Measurements from ENCODE around the gene CDKN2AIPNL.

Gene CDKN2AIPNL

DNA sequence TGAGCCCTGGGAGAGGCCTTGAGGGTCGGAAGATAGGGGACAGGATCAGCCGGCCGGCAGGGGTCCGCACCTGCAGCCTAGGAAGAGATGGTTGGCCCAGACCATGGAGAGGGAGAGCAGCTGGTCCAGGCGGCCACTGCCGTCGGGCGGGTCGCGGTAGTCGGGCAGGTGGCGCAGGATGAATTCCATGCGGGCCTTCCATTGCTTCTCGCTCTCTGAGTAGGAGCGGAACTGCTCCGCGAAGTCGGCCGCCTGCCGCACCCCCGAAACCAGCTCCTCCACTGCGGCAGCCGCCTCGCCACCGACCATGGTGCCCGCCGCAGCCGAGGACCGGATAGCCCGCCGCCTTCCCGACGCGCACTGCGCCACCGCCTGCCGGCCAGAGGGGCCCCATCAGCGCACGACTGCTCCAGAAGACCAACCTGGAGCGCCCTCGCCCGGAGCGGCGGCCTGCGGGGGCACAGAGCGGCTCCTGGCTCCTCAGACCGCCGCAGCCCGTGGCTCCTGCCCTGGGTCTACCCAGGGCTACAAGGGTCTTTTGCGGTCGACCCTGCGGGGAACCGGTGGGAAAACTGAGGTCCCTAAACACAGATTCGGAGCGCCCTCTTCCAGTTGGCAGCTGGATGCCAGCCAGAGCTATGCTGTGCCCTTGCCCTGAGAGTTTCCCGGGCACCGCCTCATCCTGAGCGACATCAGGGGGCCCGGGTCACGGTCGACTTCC lies at the start of gene CDKN2AIPNL:
Gene CDKN2AIPNL (minus strand): TSS at position 336 of the 721 bp plus-strand sequence. CDS start 27 bp downstream, at position 309.
- DNase-seq (ENCODE audit: insufficient read length, low spot score) (peak; percentile 79), FAIRE-seq (no peak)
- peak; percentile 71 for TF ChIP-seq CTCF (IDR thresholded peaks at IDR 0.05; ENCODE audit: insufficient read depth, missing control alignments)

GRCh38 chr5:134460551-134460950 lies 48.9 kb upstream of the CDKN2AIPNL start:
- DNase-seq (ENCODE audit: insufficient read length, low spot score), result no peak
- FAIRE-seq, result no peak
- no peak for TF ChIP-seq CTCF (IDR thresholded peaks at IDR 0.05; ENCODE audit: insufficient read depth, missing control alignments)

GRCh38 chr5:134459491-134459890 lies 47.8 kb upstream of the CDKN2AIPNL start:
- FAIRE-seq (no peak), DNase-seq (ENCODE audit: insufficient read length, low spot score) (no peak)
- no peak for TF ChIP-seq CTCF (IDR thresholded peaks at IDR 0.05; ENCODE audit: insufficient read depth, missing control alignments)

- FAIRE-seq, result no peak
- TF ChIP-seq CTCF (IDR thresholded peaks at IDR 0.05; ENCODE audit: insufficient read depth, missing control alignments), result no peak
- no peak for DNase-seq (ENCODE audit: insufficient read length, low spot score)
Measured at GRCh38 chr5:134459010-134459403, 47.3 kb upstream of the CDKN2AIPNL start.

- no peak for TF ChIP-seq CTCF (IDR thresholded peaks at IDR 0.05; ENCODE audit: insufficient read depth, missing control alignments)
- DNase-seq (ENCODE audit: insufficient read length, low spot score), result no peak
- no peak for FAIRE-seq
Measured at GRCh38 chr5:134458234-134459009, 46.7 kb upstream of the CDKN2AIPNL start.

- FAIRE-seq, result no peak
- TF ChIP-seq CTCF (IDR thresholded peaks at IDR 0.05; ENCODE audit: insufficient read depth, missing control alignments), result no peak
- DNase-seq (ENCODE audit: insufficient read length, low spot score), result no peak
Measured at GRCh38 chr5:134457801-134458200, 46.1 kb upstream of the CDKN2AIPNL start.

DNA sequence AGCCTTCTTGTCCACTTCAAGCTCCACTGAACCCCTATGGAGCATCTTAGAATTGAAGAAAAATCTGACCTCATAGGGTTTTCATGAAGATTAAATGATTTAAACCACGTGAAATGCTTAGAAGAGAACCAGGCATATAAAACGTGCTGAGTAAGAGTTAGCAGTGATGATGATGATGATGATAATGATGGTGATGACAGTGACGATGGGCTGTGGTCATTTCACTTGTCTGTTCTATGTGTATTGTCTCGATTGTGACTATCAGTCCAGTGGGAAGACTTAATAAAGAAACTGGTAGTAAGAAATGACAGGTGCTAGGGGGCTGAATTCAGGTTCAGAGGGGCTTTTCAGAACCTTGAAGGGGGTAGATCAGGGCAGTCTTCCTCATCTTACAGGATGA lies 45.1 kb upstream of the CDKN2AIPNL start:
- no peak for TF ChIP-seq CTCF (IDR thresholded peaks at IDR 0.05; ENCODE audit: insufficient read depth, missing control alignments)
- DNase-seq (ENCODE audit: insufficient read length, low spot score), result no peak
- FAIRE-seq, result no peak
